Naive thymus-derived CD8-positive, alpha-beta T cell (primary cell): ENCODE results near the gene IL17F. TPM values are rescaled to one million over a fixed set of nuclear protein-coding genes. Genes with fewer than 3 reads are reported as not detected.
A peak's percentile ranks its signal among the peaks of the same experiment; 100 is the strongest.

ENCODE experiments used
- ATAC-seq, 2 donors: fragments of 150-1000 bp; cut with Tn5 transposase in 1 of 2; sonication (Bioruptor Pico), chemical (Tn5 transposase) in 1 of 2; 1 replicate in 1 of 2; 2 replicates in 1 of 2; pipeline ENCODE4 v1.10.0; 2021; ENCODE audit warnings: mild to moderate bottlenecking in 2 of 2, moderate library complexity in 2 of 2
- POLR2A ChIA-PET: fragments of 350-600 bp; sonication (Branson Sonifier 250); formaldehyde crosslinking; loops from one replicate; lab custom pipeline; 2021; ENCODE audit warnings: antibody characterized with exemption; lab: Charles Lee
- DNase-seq, 10 donors: peaks; one replicate each; pipeline versions ENCODE4 v3.0.0 to v3.0.0-alpha.2; 2020 to 2022
- H3K27ac Mint-ChIP-seq, 10 donors: one replicate each; pipeline ENCODE4 v1.8.0; 2020 to 2022; ENCODE audit warnings: mild to moderate bottlenecking in 10 of 10, mixed read lengths in 10 of 10, moderate library complexity in 4 of 10, inconsistent platforms in 1 of 10
- H3K27me3 Mint-ChIP-seq, 5 donors: one replicate each; pipeline ENCODE4 v1.8.0; 2021 to 2022; ENCODE audit warnings: mixed read lengths in 5 of 5
- H3K36me3 Mint-ChIP-seq, 3 donors: one replicate each; pipeline ENCODE4 v1.8.0; 2020 to 2022; ENCODE audit warnings: mixed read lengths in 3 of 3, mild to moderate bottlenecking in 2 of 3, inconsistent platforms in 1 of 3
- H3K4me1 Mint-ChIP-seq, 4 donors: one replicate each; pipeline ENCODE4 v1.8.0; 2021 to 2022; ENCODE audit warnings: mixed read lengths in 4 of 4
- H3K4me3 Mint-ChIP-seq, 10 donors: one replicate each; pipeline ENCODE4 v1.8.0; 2020 to 2022; ENCODE audit warnings: mild to moderate bottlenecking in 10 of 10, mixed read lengths in 10 of 10, moderate library complexity in 6 of 10, inconsistent platforms in 1 of 10
- H3K9me3 Mint-ChIP-seq, 9 donors: one replicate each; pipeline ENCODE4 v1.8.0; 2020 to 2022; ENCODE audit warnings: mixed read lengths in 9 of 9, mild to moderate bottlenecking in 3 of 9, inconsistent platforms in 1 of 9, moderate library complexity in 1 of 9
- polyA plus RNA-seq, 3 donors: library from polyadenylated mRNA; unstranded; fragments of 300-500 nt; fragmentation: Illumina TruSeq; gene quantifications; one replicate each; pipeline ENCODE4 v1.2.3, GENCODE V29; 2021
- total RNA-seq, 8 experiments: library from RNA in 2 of 8; stranded (reverse) in 2 of 8; gene quantifications; one replicate each; pipeline ENCODE4 v1.2.3 and lab custom pipeline; 2021 to 2026

IL17F gene
- total and polyA plus RNA-seq, 5 experiments from 2014 or later = 0.21 to 0.34 TPM; not detected in 3

GRCh38 chr6:52241819-52242218 is 2.5 kb downstream of the IL17F start:
- POLR2A ChIA-PET = no interaction called here
- ATAC-seq (peak in 1 of 2 donors; percentile 54), DNase-seq (peak in 1 of 10 donors; percentile 12)
- Mint-ChIP-seq H3K27me3 (peaks cover 0 to 9% (median 3%) of the 10 kb centered on the region in 5 donors), H3K9me3 (no peaks in the 10 kb centered on the region), H3K36me3 (no peaks in the 10 kb centered on the region), H3K4me3 (no peak overlapping the region), H3K27ac (peak overlapping the region in 1 of 10 donors; percentile 65), H3K4me1 (peaks cover 0 to 12% (median 5%) of the 10 kb centered on the region in 4 donors)

- H3K27me3 Mint-ChIP-seq = peaks cover 3 to 26% (median 13%) of the 10 kb centered on the region in 5 donors
- ATAC-seq = no peak
- H3K4me1 Mint-ChIP-seq = no peaks in the 10 kb centered on the region
- H3K4me3 Mint-ChIP-seq = no peak overlapping the region
- H3K9me3 Mint-ChIP-seq = no peaks in the 10 kb centered on the region
- no peaks in the 10 kb centered on the region for H3K36me3 Mint-ChIP-seq
- no peak for DNase-seq
- POLR2A ChIA-PET = no interaction called here
- H3K27ac Mint-ChIP-seq = no peak overlapping the region
Observed at GRCh38 chr6:52233975-52234823, 10.1 kb downstream of the IL17F start.

GRCh38 chr6:52233005-52233404 is 11.3 kb downstream of the IL17F start:
- Mint-ChIP-seq H3K4me3 (no peak overlapping the region), H3K9me3 (no peaks in the 10 kb centered on the region), H3K27ac (no peak overlapping the region), H3K36me3 (no peaks in the 10 kb centered on the region), H3K4me1 (no peaks in the 10 kb centered on the region), H3K27me3 (peaks cover 3 to 26% (median 11%) of the 10 kb centered on the region in 5 donors)
- DNase-seq = no peak
- POLR2A ChIA-PET = no interaction called here
- no peak for ATAC-seq

DNA sequence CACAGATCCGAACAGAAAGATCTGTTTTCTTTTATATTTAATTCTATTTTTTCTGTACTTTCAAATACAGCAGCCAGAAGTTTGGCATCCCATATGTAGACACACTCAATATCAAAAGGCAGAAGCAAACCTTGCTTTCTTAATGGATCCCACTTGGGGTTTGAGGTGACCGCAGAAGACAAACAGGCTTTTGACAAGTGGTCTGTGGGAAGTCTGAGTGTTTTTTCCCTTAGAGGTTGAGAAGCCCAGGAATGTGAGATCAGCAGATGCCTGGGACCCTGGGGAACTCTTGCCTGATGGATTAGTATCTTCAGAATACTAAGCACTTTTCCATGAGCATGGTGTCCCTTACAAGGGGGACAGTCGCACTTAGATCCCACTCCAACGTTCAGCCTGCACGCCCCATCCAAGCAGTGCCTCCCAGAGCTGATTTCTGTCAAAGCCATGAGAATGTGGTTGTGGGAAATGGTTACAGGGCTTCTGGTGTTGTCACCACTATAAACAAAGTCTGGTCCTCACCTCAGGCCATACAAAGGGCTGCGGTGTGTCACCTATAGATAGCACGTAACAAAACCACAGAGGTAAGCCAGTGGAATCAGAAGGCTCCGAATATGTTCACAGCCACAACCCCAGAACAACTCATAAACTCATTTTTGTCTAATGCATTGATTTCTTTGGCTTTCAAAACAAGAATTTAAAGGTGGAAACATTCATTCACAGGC is 12.7 kb downstream of the IL17F start:
- peak in 1 of 10 donors; percentile 40 for DNase-seq
- Mint-ChIP-seq H3K27me3 (peaks cover 1 to 20% (median 6%) of the 10 kb centered on the region in 5 donors), H3K27ac (peak overlapping the region in 2 of 10 donors; percentile 7 to 30), H3K4me1 (peaks cover 0 to 2% (median 0%) of the 10 kb centered on the region in 4 donors), H3K4me3 (no peak overlapping the region), H3K9me3 (no peaks in the 10 kb centered on the region), H3K36me3 (no peaks in the 10 kb centered on the region)
- no peak for ATAC-seq
- POLR2A ChIA-PET = no interaction called here

DNA sequence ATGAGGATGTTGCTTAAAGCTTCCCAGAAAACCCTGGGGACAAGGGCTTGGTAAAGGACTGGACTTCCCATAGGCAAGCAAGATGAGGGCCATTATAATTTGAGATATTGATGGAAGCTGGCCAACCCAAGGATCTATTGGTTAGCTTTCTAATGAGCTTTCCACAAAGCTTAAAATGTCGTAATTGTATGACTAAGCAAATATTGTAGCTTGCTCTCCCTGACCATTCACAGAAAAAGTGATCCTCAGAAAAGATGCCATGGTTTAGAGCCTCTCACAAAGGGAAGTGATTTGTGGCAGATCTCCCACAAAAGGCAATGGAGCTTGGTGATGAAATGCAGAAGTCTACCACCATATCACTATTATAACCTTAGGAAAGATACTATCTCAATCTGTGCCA is 13.6 kb downstream of the IL17F start:
- H3K4me1 Mint-ChIP-seq = peaks cover 0 to 2% (median 0%) of the 10 kb centered on the region in 4 donors

DNA sequence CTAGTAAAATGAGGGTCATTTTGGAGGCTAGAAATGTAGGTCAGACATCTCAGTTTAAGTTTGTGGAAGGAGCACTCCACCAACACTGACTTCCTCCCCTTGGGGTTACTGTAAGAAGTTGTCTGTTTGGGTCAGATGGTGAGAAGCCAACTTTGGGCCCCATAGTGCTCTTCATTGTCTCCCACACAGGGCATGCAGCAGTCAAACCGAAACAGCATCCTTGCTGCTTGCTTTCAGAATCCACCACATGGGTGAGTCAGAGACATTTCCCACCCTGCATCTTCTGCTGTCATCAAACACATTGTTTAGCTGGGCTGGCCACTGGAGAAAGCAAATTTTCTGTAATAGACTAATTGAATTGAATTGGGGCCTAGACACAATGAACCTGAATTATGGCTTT is 16.8 kb downstream of the IL17F start:
- H3K36me3 Mint-ChIP-seq = no peaks in the 10 kb centered on the region

More for the DNA sequence above, 13.6 kb downstream of the IL17F start:
- no peak for DNase-seq
- no peak for ATAC-seq
- H3K27me3 Mint-ChIP-seq = peaks cover 1 to 11% (median 6%) of the 10 kb centered on the region in 5 donors
- no peak overlapping the region for H3K27ac Mint-ChIP-seq
- POLR2A ChIA-PET = no interaction called here
- no peak overlapping the region for H3K4me3 Mint-ChIP-seq
- no peaks in the 10 kb centered on the region for H3K36me3 Mint-ChIP-seq
- H3K9me3 Mint-ChIP-seq = no peaks in the 10 kb centered on the region

DNA sequence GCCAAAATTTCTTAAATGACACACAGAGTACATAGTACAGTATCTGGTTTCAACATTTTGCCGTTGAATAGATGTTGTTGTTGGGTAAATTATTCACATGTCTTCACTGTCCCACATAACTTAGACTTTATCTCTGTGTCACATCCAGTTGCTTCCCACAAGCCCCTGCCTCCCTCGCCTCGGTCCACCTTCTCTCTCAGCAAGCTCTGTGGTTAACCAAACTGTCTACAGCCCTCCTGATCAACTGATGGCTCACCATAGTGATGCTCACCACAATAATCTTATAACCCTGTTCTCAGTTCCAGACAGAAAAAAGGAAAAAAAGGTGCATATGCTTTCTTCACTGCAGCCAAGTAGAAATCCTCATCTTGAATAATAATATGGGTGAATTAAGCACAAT is 23.0 kb downstream of the IL17F start:
- Mint-ChIP-seq H3K9me3 (no peaks in the 10 kb centered on the region), H3K27me3 (peaks cover 0 to 13% (median 10%) of the 10 kb centered on the region in 5 donors), H3K4me1 (peaks cover 6 to 8% (median 7%) of the 10 kb centered on the region in 4 donors), H3K4me3 (peak overlapping the region in 1 of 10 donors; percentile 1), H3K36me3 (no peaks in the 10 kb centered on the region), H3K27ac (peak overlapping the region in 3 of 10 donors; percentile 10 to 66 (median 45))
- POLR2A ChIA-PET = no interaction called here
- ATAC-seq = peak in 1 of 2 donors; percentile 57
- DNase-seq = no peak

More for the DNA sequence above, 16.8 kb downstream of the IL17F start:
- peaks cover 0 to 13% (median 10%) of the 10 kb centered on the region in 5 donors for H3K27me3 Mint-ChIP-seq
- POLR2A ChIA-PET = no interaction called here
- no peak overlapping the region for H3K4me3 Mint-ChIP-seq
- peak overlapping the region in 1 of 10 donors; percentile 21 for H3K27ac Mint-ChIP-seq
- peaks cover 0 to 2% (median 0%) of the 10 kb centered on the region in 4 donors for H3K4me1 Mint-ChIP-seq
- DNase-seq (no peak), ATAC-seq (no peak)
- no peaks in the 10 kb centered on the region for H3K9me3 Mint-ChIP-seq

DNA sequence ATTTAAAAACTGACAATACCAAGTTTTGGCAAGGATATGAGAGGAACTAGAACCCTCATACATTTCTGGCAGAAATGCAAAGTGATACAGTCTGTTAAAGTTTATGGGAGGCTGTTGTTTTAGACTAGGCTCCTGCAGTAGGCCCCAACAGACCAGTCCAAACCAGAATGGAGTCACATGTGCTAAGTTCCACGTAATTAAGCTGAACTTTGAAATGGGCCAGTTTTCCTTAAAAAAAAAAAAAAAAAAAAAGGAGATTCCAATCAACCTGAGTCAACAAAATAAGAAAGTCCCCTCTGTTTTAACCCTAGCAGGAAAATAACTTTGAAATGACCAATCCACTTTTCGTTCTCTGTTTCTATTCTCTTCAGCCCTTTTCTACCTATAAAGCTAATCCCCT is 26.5 kb downstream of the IL17F start:
- peaks cover 6 to 12% (median 8%) of the 10 kb centered on the region in 4 donors for H3K4me1 Mint-ChIP-seq
- H3K36me3 Mint-ChIP-seq = no peaks in the 10 kb centered on the region
- peaks cover 0 to 1% (median 0%) of the 10 kb centered on the region in 5 donors for H3K27me3 Mint-ChIP-seq
- no peaks in the 10 kb centered on the region for H3K9me3 Mint-ChIP-seq
- POLR2A ChIA-PET = interaction anchor here (0.7 kb wide), 1 partner anchor 473 kb away, joined by 4 read pairs; no protein-coding TSS in a partner anchor
- no peak for ATAC-seq
- no peak for DNase-seq
- H3K4me3 Mint-ChIP-seq = no peak overlapping the region
- no peak overlapping the region for H3K27ac Mint-ChIP-seq

- H3K4me3 Mint-ChIP-seq = no peak overlapping the region
Observed at GRCh38 chr6:52216932-52217575, 27.2 kb downstream of the IL17F start.

GRCh38 chr6:52215787-52216186 is 28.5 kb downstream of the IL17F start:
- no peak for ATAC-seq
- H3K4me3 Mint-ChIP-seq = no peak overlapping the region
- H3K27ac Mint-ChIP-seq = no peak overlapping the region
- POLR2A ChIA-PET = no interaction called here
- H3K36me3 Mint-ChIP-seq = no peaks in the 10 kb centered on the region
- H3K9me3 Mint-ChIP-seq = no peaks in the 10 kb centered on the region
- DNase-seq = no peak
- peaks cover 0 to 1% (median 0%) of the 10 kb centered on the region in 5 donors for H3K27me3 Mint-ChIP-seq
- H3K4me1 Mint-ChIP-seq = peaks cover 0 to 8% (median 4%) of the 10 kb centered on the region in 4 donors

More at GRCh38 chr6:52216932-52217575, 27.2 kb downstream of the IL17F start:
- peaks cover 0 to 1% (median 0%) of the 10 kb centered on the region in 5 donors for H3K27me3 Mint-ChIP-seq
- ATAC-seq (no peak), DNase-seq (no peak)
- POLR2A ChIA-PET = interaction anchor here (0.6 to 0.7 kb wide), 2 partner anchors 36 to 37 kb away, joined by 4 to 9 read pairs; no protein-coding TSS in a partner anchor
- H3K4me1 Mint-ChIP-seq = peaks cover 6 to 15% (median 11%) of the 10 kb centered on the region in 4 donors
- no peaks in the 10 kb centered on the region for H3K9me3 Mint-ChIP-seq
- no peak overlapping the region for H3K27ac Mint-ChIP-seq
- H3K36me3 Mint-ChIP-seq = no peaks in the 10 kb centered on the region

- DNase-seq = peak in 1 of 10 donors; percentile 9
- H3K36me3 Mint-ChIP-seq = no peaks in the 10 kb centered on the region
- H3K4me3 Mint-ChIP-seq = no peak overlapping the region
Observed at GRCh38 chr6:52213127-52213526, 31.2 kb downstream of the IL17F start.

DNA sequence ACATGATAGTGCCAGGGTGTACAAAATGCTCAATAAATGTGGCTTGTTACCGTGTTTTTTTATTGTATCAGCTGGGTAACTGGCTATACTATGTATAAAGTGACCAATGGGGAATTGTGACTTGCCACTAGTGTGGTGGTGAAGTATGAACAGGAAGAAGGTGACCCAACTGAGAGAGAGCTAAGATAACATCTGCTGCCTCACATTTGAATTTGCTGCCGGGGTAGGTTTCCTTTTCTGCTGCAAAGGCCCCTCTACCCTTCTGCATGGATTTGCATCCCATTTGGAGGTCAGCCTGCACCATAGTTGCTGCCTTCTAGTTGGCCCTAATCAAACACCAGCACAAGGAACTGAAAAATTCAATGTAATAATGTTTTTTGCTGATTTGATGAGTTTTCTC is 34.1 kb downstream of the IL17F start:
- POLR2A ChIA-PET = no interaction called here
- no peak overlapping the region for H3K4me3 Mint-ChIP-seq
- H3K36me3 Mint-ChIP-seq = peaks cover 0 to 4% (median 2%) of the 10 kb centered on the region in 3 donors

More at GRCh38 chr6:52213127-52213526, 31.2 kb downstream of the IL17F start:
- H3K27ac Mint-ChIP-seq = no peak overlapping the region
- no peaks in the 10 kb centered on the region for H3K9me3 Mint-ChIP-seq
- POLR2A ChIA-PET = no interaction called here
- H3K4me1 Mint-ChIP-seq = peaks cover 0 to 8% (median 5%) of the 10 kb centered on the region in 4 donors
- ATAC-seq = peak in 1 of 2 donors; percentile 67
- H3K27me3 Mint-ChIP-seq = peaks cover 0 to 7% (median 2%) of the 10 kb centered on the region in 5 donors

More for the DNA sequence above, 34.1 kb downstream of the IL17F start:
- H3K27me3 Mint-ChIP-seq = peaks cover 4 to 15% (median 6%) of the 10 kb centered on the region in 5 donors
- no peak overlapping the region for H3K27ac Mint-ChIP-seq
- DNase-seq (no peak), ATAC-seq (no peak)
- H3K4me1 Mint-ChIP-seq = peaks cover 0 to 8% (median 5%) of the 10 kb centered on the region in 4 donors
- peaks cover 0 to 2% (median 0%) of the 10 kb centered on the region in 9 donors for H3K9me3 Mint-ChIP-seq
